Thyroid gland (tissue), 4 donors: ENCODE data around the gene MGAM2.

ENCODE experiments used
- CTCF ChIP-seq, 6 experiments: fragments of 200-600 bp in 3 of 6; fragments of 450-650 bp in 3 of 6; sonication (generic) in 3 of 6; IDR thresholded peaks; one replicate each; pipeline ENCODE4 v1.5.1; 2016 to 2019; ENCODE audit warnings: antibody characterized with exemption in 6 of 6, mild to moderate bottlenecking in 2 of 6, inconsistent platforms in 1 of 6, moderate library complexity in 1 of 6
- POLR2A ChIP-seq, 2 donors: fragments of 450-650 bp; IDR thresholded peaks; one replicate each; pipeline ENCODE4 v1.6.1; 2017; ENCODE audit warnings: antibody characterized with exemption in 2 of 2, mild to moderate bottlenecking in 2 of 2, moderate library complexity in 1 of 2

GRCh38 chr7:142176901-142177300, 65.4 kb downstream of the MGAM2 start:
- no peak for TF ChIP-seq POLR2A (IDR thresholded peaks at IDR 0.05)
- TF ChIP-seq CTCF (IDR thresholded peaks at IDR 0.05) = no peak
